SK-N-SH treated with all-trans-retinoic acid at 6 μM for 48 hours (cell line): ENCODE results near the gene RNF10.

Source experiments
- ATAC-seq: fragments of 200-7000 bp; cut with Tn5 transposase; 3 replicates; pipeline ENCODE4 v1.9.1; 2020; ENCODE audit warnings: mild to moderate bottlenecking, moderate library complexity
- ARNTL ChIP-seq: fragments of 450-650 bp; formaldehyde crosslinking; IDR thresholded peaks from 2 replicates; pipeline ENCODE4 v1.5.0; 2020; ENCODE audit warnings: low read depth, mild to moderate bottlenecking, moderate library complexity, borderline replicate concordance
- BACH2 ChIP-seq: fragments of 250-450 bp; sonication (Bioruptor Pico); IDR thresholded peaks from 2 replicates; pipeline ENCODE4 v1.9.0; 2021; ENCODE audit warnings: mild to moderate bottlenecking, borderline replicate concordance
- CREB5 ChIP-seq: fragments of 250-450 bp; sonication (Bioruptor Pico); IDR thresholded peaks from 2 replicates; pipeline ENCODE4 v1.5.1; 2020; ENCODE audit warnings: low read depth, mild to moderate bottlenecking, moderate library complexity
- CSDC2 ChIP-seq: fragments of 250-450 bp; sonication (Bioruptor Pico); IDR thresholded peaks from 2 replicates; pipeline ENCODE4 v1.5.0; 2020; ENCODE audit warnings: mild to moderate bottlenecking, moderate library complexity
- CSRNP3 ChIP-seq: fragments of 250-450 bp; sonication (Bioruptor Pico); IDR thresholded peaks from 2 replicates; pipeline ENCODE4 v1.5.1; 2021; ENCODE audit warnings: mild to moderate bottlenecking, moderate library complexity
- ESRRG ChIP-seq: fragments of 250-450 bp; sonication (Bioruptor Pico); IDR thresholded peaks from 2 replicates; pipeline ENCODE4 v1.6.1; 2021; ENCODE audit warnings: mild to moderate bottlenecking
- GLIS3 ChIP-seq: fragments of 250-450 bp; sonication (Bioruptor Pico); IDR thresholded peaks from 2 replicates; pipeline ENCODE4 v1.5.0; 2020; ENCODE audit warnings: mild to moderate bottlenecking, moderate library complexity
- ISL1 ChIP-seq: fragments of 250-450 bp; sonication (Bioruptor Pico); IDR thresholded peaks from 2 replicates; pipeline ENCODE4 v2.1.2; 2022; ENCODE audit warnings: mild to moderate bottlenecking, moderate library complexity
- OSR1 ChIP-seq: fragments of 250-450 bp; sonication (Bioruptor Pico); IDR thresholded peaks from 2 replicates; pipeline ENCODE4 v1.8.0; 2022; ENCODE audit warnings: moderate library complexity, mild to moderate bottlenecking, inconsistent platforms
- PATZ1 ChIP-seq: fragments of 250-450 bp; sonication (Bioruptor Pico); IDR thresholded peaks from 2 replicates; pipeline ENCODE4 v1.8.0; 2020; ENCODE audit warnings: mild to moderate bottlenecking, moderate library complexity, borderline replicate concordance
- PPARA ChIP-seq: fragments of 250-450 bp; sonication (Bioruptor Pico); IDR thresholded peaks from 2 replicates; pipeline ENCODE4 v1.5.0; 2020; ENCODE audit warnings: mild to moderate bottlenecking, borderline replicate concordance
- RARB ChIP-seq: fragments of 250-450 bp; sonication (Bioruptor Pico); IDR thresholded peaks from 2 replicates; pipeline ENCODE4 v1.8.0; 2021; ENCODE audit warnings: mild to moderate bottlenecking, moderate library complexity
- SNAI2 ChIP-seq: fragments of 250-450 bp; sonication (Bioruptor Pico); IDR thresholded peaks from 2 replicates; pipeline ENCODE4 v1.5.0; 2020; ENCODE audit warnings: mild to moderate bottlenecking, moderate library complexity
- TCF4 ChIP-seq: fragments of 250-450 bp; sonication (Bioruptor Pico); IDR thresholded peaks from 2 replicates; pipeline ENCODE4 v1.8.0; 2021; ENCODE audit warnings: mild to moderate bottlenecking, moderate library complexity, borderline replicate concordance
- TOX ChIP-seq: fragments of 250-450 bp; sonication (Bioruptor Pico); IDR thresholded peaks from 2 replicates; pipeline ENCODE4 v1.8.0; 2021; ENCODE audit warnings: mild to moderate bottlenecking, moderate library complexity, borderline replicate concordance
- TSHZ2 ChIP-seq: fragments of 250-450 bp; sonication (Bioruptor Pico); IDR thresholded peaks from 2 replicates; pipeline ENCODE4 v1.5.0; 2020; ENCODE audit warnings: mild to moderate bottlenecking, moderate library complexity
- ZFP3 ChIP-seq: fragments of 250-450 bp; sonication (Bioruptor Pico); IDR thresholded peaks from 2 replicates; pipeline ENCODE4 v1.5.0; 2020; ENCODE audit warnings: mild to moderate bottlenecking, moderate library complexity
- ZFP30 ChIP-seq: fragments of 450-650 bp; formaldehyde crosslinking; IDR thresholded peaks from 2 replicates; pipeline ENCODE4 v1.5.0; 2022; ENCODE audit warnings: mild to moderate bottlenecking, moderate library complexity
- ZNF565 ChIP-seq: fragments of 450-650 bp; formaldehyde crosslinking; conservative IDR thresholded peaks from 2 replicates; pipeline ENCODE4 v1.5.0; 2020; ENCODE audit warnings: low read depth, mild to moderate bottlenecking, moderate library complexity
- ZNF70 ChIP-seq: fragments of 450-650 bp; formaldehyde crosslinking; IDR thresholded peaks from 2 replicates; pipeline ENCODE4 v1.5.0; 2020; ENCODE audit warnings: mild to moderate bottlenecking, moderate library complexity
- ZNF8 ChIP-seq: fragments of 450-650 bp; formaldehyde crosslinking; IDR thresholded peaks from 2 replicates; pipeline ENCODE4 v1.5.0; 2020; ENCODE audit warnings: mild to moderate bottlenecking, moderate library complexity

The RNF10 gene

GRCh38 chr12:120581998-120582397 is 47.8 kb downstream of the RNF10 start:
- ATAC-seq, result no peak
- no peak for TF ChIP-seq OSR1 (CRISPR knock-in tag)
- TF ChIP-seq, all 23 proteins: peak for 0

- ATAC-seq, result peak; percentile 21
- TF ChIP-seq GLIS3 (CRISPR knock-in tag) (no peak), TOX (no peak), RARB (CRISPR knock-in tag) (no peak), BACH2 (no peak), ZFP3 (CRISPR knock-in tag) (no peak), PATZ1 (CRISPR knock-in tag) (no peak), SNAI2 (CRISPR knock-in tag) (no peak), OSR1 (CRISPR knock-in tag) (no peak), CSRNP3 (CRISPR knock-in tag) (no peak), ZNF8 (no peak)
Observed at GRCh38 chr12:120583478-120584030, 49.4 kb downstream of the RNF10 start.

- peak; percentile 14; the same call in 2 of the 3 replicates for ATAC-seq
Observed at GRCh38 chr12:120584343-120585149, 50.4 kb downstream of the RNF10 start.

More at GRCh38 chr12:120584343-120585149, 50.4 kb downstream of the RNF10 start:
- TF ChIP-seq ZNF70 (CRISPR knock-in tag) (no peak), ZNF8 (no peak), ARNTL (CRISPR knock-in tag) (no peak), ZFP30 (no peak), CSRNP3 (CRISPR knock-in tag) (no peak), ISL1 (CRISPR knock-in tag) (no peak), TCF4 (CRISPR knock-in tag) (no peak), OSR1 (CRISPR knock-in tag) (no peak), CSDC2 (no peak), SNAI2 (CRISPR knock-in tag) (no peak), ESRRG (CRISPR knock-in tag) (no peak), PPARA (CRISPR knock-in tag) (no peak), ZFP3 (CRISPR knock-in tag) (no peak), RARB (CRISPR knock-in tag) (no peak), GLIS3 (CRISPR knock-in tag) (no peak), CREB5 (CRISPR knock-in tag) (no peak), ZNF565 (CRISPR knock-in tag) (no peak), TSHZ2 (no peak)
